Subcutaneous abdominal adipose tissue (tissue), 5 donors: ENCODE measurements around the gene HEATR5A.
"Not testable (repeated sequence)": the region's sequence is repeated elsewhere in the genome, so short reads cannot be mapped to it uniquely, and the experiment has no call there.

ENCODE experiments used
- H3K27ac ChIP-seq: one replicate; pipeline ENCODE4 v1.7.0; 2013; ENCODE audit warnings: low read depth, mild to moderate bottlenecking, inconsistent platforms, low read length, moderate library complexity
- H3K27me3 ChIP-seq, 5 donors: one replicate each; pipeline ENCODE4 v1.7.0; 2013; ENCODE audit warnings: low read length in 5 of 5, inconsistent platforms in 1 of 5; ENCODE audit not compliant: control insufficient read depth in 5 of 5, insufficient read depth in 4 of 5
- H3K36me3 ChIP-seq, 5 donors: one replicate each; pipeline ENCODE4 v1.7.0; 2013; ENCODE audit warnings: low read length in 5 of 5; ENCODE audit not compliant: control insufficient read depth in 5 of 5, insufficient read depth in 5 of 5
- H3K4me1 ChIP-seq, 5 donors: one replicate each; pipeline ENCODE4 v1.7.0; 2013; ENCODE audit warnings: low read length in 5 of 5, mild to moderate bottlenecking in 3 of 5, moderate library complexity in 1 of 5; ENCODE audit not compliant: control insufficient read depth in 5 of 5, insufficient read depth in 5 of 5
- H3K4me3 ChIP-seq, 5 donors: one replicate each; pipeline ENCODE4 v1.7.0; 2013; ENCODE audit warnings: low read length in 5 of 5, low read depth in 1 of 5
- H3K9ac ChIP-seq, 5 donors: one replicate each; pipeline ENCODE4 v1.7.0; 2013; ENCODE audit warnings: low read length in 5 of 5, mild to moderate bottlenecking in 4 of 5, moderate library complexity in 3 of 5
- H3K9me3 ChIP-seq, 5 donors: one replicate each; pipeline ENCODE4 v1.7.0; 2013; ENCODE audit warnings: low read length in 5 of 5; ENCODE audit not compliant: control insufficient read depth in 5 of 5
- donor health status: healthy.
- donor health status: healthy.
- donor health status: healthy.
- donor health status: healthy.
- donor health status: healthy.

HEATR5A gene

GRCh38 chr14:31339743-31340142 lies 80.6 kb downstream of the HEATR5A start:
- H3K4me3 ChIP-seq, result no peak overlapping the region
- peaks cover 26 to 55% (median 33%) of the 10 kb centered on the region in 5 donors for H3K36me3 ChIP-seq
- H3K27me3 ChIP-seq, result no peaks in the 10 kb centered on the region

GRCh38 chr14:31337331-31337730 lies 83.0 kb downstream of the HEATR5A start:
- Histone ChIP-seq H3K4me1 (no peaks in the 10 kb centered on the region), H3K36me3 (peaks cover 19 to 55% (median 30%) of the 10 kb centered on the region in 5 donors), H3K27ac (no peak overlapping the region), H3K9me3 (no peaks in the 10 kb centered on the region), H3K9ac (no peak overlapping the region), H3K4me3 (no peak overlapping the region), H3K27me3 (no peaks in the 10 kb centered on the region)

More at GRCh38 chr14:31339743-31340142, 80.6 kb downstream of the HEATR5A start:
- Histone ChIP-seq H3K9ac (no peak overlapping the region), H3K27ac (no peak overlapping the region), H3K9me3 (no peaks in the 10 kb centered on the region), H3K4me1 (no peaks in the 10 kb centered on the region)

GRCh38 chr14:31336646-31337045 lies 83.7 kb downstream of the HEATR5A start:
- Histone ChIP-seq H3K36me3 (peaks cover 20 to 54% (median 32%) of the 10 kb centered on the region in 5 donors), H3K4me3 (no peak overlapping the region), H3K27ac (no peak overlapping the region), H3K9me3 (no peaks in the 10 kb centered on the region), H3K9ac (no peak overlapping the region), H3K4me1 (no peaks in the 10 kb centered on the region), H3K27me3 (no peaks in the 10 kb centered on the region)

GRCh38 chr14:31331395-31331794 lies 89.0 kb downstream of the HEATR5A start:
- not testable (repeated sequence) for H3K27ac ChIP-seq, H3K9me3 ChIP-seq, H3K9ac ChIP-seq, H3K4me3 ChIP-seq, H3K27me3 ChIP-seq, H3K4me1 ChIP-seq
- peaks cover 15 to 53% (median 24%) of the 10 kb centered on the region in 5 donors for H3K36me3 ChIP-seq

GRCh38 chr14:31329876-31330521 lies 90.4 kb downstream of the HEATR5A start:
- H3K4me3 ChIP-seq, H3K9ac ChIP-seq: not testable (repeated sequence)

GRCh38 chr14:31326111-31326510 lies 94.2 kb downstream of the HEATR5A start:
- Histone ChIP-seq H3K9ac (no peak overlapping the region), H3K36me3 (peaks cover 12 to 34% (median 13%) of the 10 kb centered on the region in 5 donors), H3K4me3 (no peak overlapping the region)

More at GRCh38 chr14:31329876-31330521, 90.4 kb downstream of the HEATR5A start:
- H3K27ac ChIP-seq, H3K9me3 ChIP-seq, H3K27me3 ChIP-seq, H3K4me1 ChIP-seq: not testable (repeated sequence)
- peaks cover 16 to 47% (median 23%) of the 10 kb centered on the region in 5 donors for H3K36me3 ChIP-seq

GRCh38 chr14:31323419-31323818 lies 96.9 kb downstream of the HEATR5A start:
- no peaks in the 10 kb centered on the region for H3K27me3 ChIP-seq
- H3K9ac ChIP-seq, result no peak overlapping the region
- H3K9me3 ChIP-seq, result no peaks in the 10 kb centered on the region
- peaks cover 0 to 15% (median 0%) of the 10 kb centered on the region in 5 donors for H3K4me1 ChIP-seq
- H3K27ac ChIP-seq, result no peak overlapping the region
- peaks cover 12 to 32% (median 16%) of the 10 kb centered on the region in 5 donors for H3K36me3 ChIP-seq
- H3K4me3 ChIP-seq, result no peak overlapping the region

More at GRCh38 chr14:31326111-31326510, 94.2 kb downstream of the HEATR5A start:
- Histone ChIP-seq H3K27me3 (no peaks in the 10 kb centered on the region), H3K27ac (no peak overlapping the region), H3K4me1 (peaks cover 0 to 2% (median 0%) of the 10 kb centered on the region in 5 donors), H3K9me3 (peaks cover 0 to 6% (median 0%) of the 10 kb centered on the region in 5 donors)

- Histone ChIP-seq H3K27me3 (no peaks in the 10 kb centered on the region), H3K4me1 (peaks cover 0 to 15% (median 0%) of the 10 kb centered on the region in 5 donors), H3K4me3 (no peak overlapping the region), H3K9me3 (no peaks in the 10 kb centered on the region), H3K9ac (no peak overlapping the region), H3K36me3 (peaks cover 22 to 51% (median 25%) of the 10 kb centered on the region in 5 donors), H3K27ac (no peak overlapping the region)
Measured at GRCh38 chr14:31320922-31321766, 99.2 kb downstream of the HEATR5A start.

- H3K4me3 ChIP-seq, result no peak overlapping the region
- H3K9ac ChIP-seq, result peak overlapping the region in 1 of 5 donors; percentile 24
- H3K27ac ChIP-seq, result no peak overlapping the region
- H3K27me3 ChIP-seq, result no peaks in the 10 kb centered on the region
- peaks cover 25 to 61% (median 31%) of the 10 kb centered on the region in 5 donors for H3K36me3 ChIP-seq
- H3K4me1 ChIP-seq, result peaks cover 0 to 15% (median 0%) of the 10 kb centered on the region in 5 donors
- no peaks in the 10 kb centered on the region for H3K9me3 ChIP-seq
Measured at GRCh38 chr14:31320216-31320615, 100.1 kb downstream of the HEATR5A start.

GRCh38 chr14:31319701-31320100 lies 100.6 kb downstream of the HEATR5A start:
- no peak overlapping the region for H3K4me3 ChIP-seq
- H3K4me1 ChIP-seq, result peaks cover 0 to 15% (median 0%) of the 10 kb centered on the region in 5 donors
- H3K27ac ChIP-seq, result no peak overlapping the region
- no peak overlapping the region for H3K9ac ChIP-seq
- H3K27me3 ChIP-seq, result no peaks in the 10 kb centered on the region
- H3K36me3 ChIP-seq, result peaks cover 25 to 66% (median 36%) of the 10 kb centered on the region in 5 donors
- no peaks in the 10 kb centered on the region for H3K9me3 ChIP-seq
